Muscle of back (tissue), 11 donors: ENCODE results near the gene ARGLU1. TPM values are rescaled to one million over a fixed set of nuclear protein-coding genes. Genes with fewer than 3 reads are reported as not detected.

Experiments
- DNase-seq, 3 donors: peaks; one replicate each; pipeline versions ENCODE4 v3.0.0 to v3.0.0-alpha.2; 2013
- polyA plus RNA-seq, 10 donors: library from polyadenylated mRNA; unstranded; fragments of 120-200 nt; gene quantifications; one replicate each; pipeline ENCODE4 v1.2.1, GENCODE V29; 2013; ENCODE audit not compliant: insufficient read length in 10 of 10

The ARGLU1 gene
- polyA plus RNA-seq, 10 donors: 103 to 168 (median 132) TPM

- no peak for DNase-seq
Measured at GRCh38 chr13:106589716-106590115, 21.8 kb upstream of the ARGLU1 start.

DNA sequence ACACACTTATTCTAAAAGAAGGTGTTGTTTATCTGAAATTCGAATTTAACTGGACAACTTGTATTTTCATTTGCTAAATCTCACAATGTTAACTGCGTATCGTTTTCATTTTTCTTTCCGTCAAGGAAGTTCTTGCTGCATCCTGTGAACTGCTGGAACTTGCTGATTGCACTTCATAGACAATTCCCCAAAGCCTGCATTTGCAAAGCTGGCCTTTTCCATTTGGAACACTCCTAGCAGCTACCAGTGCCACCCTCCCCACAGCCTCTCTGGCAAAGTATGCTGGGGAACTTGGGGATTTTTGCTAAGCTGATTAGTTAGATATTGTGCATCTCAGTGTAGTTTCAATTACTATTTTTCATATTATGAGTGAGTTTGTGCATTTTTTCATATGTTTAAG lies 20.4 kb upstream of the ARGLU1 start:
- no peak for DNase-seq

DNA sequence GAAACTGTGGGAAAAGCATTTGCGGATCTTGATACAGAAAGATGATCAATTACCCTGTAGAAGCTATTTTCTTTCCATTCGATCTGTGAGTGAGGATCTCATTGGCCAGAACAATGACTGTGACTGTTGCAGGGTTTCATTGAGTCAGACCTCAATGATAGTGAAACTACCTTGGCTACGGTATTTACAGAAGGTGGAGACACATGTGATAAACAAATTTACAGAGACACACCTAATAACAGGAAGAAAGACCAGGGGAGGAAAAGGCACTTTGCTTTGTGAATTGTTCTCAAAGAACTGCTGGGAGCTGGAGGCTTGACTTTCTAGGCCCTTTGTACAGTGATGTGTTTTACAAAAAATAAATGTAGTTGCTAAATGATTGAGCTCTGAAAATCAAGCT lies 19.9 kb upstream of the ARGLU1 start:
- DNase-seq: no peak

- DNase-seq: no peak
Measured at GRCh38 chr13:106586648-106587166, 18.8 kb upstream of the ARGLU1 start.

DNA sequence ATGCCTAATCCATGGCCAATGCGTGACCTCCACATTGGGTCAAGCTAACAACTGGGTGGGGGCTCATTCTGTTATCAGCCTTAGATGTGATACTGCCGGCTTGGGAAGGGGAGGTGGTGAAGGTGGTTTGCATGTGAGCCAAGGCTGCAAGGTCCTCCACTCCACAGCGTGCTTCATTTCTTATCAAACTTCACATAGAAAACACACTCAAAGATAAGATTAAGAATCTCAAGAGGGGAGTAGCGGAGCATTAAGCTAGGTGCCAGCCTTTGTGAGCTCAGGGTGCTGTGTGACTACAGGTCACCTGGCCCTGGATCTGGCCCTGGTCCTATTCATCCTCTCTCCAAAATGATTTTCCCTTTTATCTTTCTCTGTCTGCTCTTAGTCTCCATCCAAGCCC lies 13.3 kb upstream of the ARGLU1 start:
- DNase-seq: no peak

GRCh38 chr13:106575896-106576295 lies 8.0 kb upstream of the ARGLU1 start:
- DNase-seq: no peak

GRCh38 chr13:106573868-106574267 lies 5.9 kb upstream of the ARGLU1 start:
- DNase-seq: peak in 2 of 3 donors; percentile 66 to 69

DNA sequence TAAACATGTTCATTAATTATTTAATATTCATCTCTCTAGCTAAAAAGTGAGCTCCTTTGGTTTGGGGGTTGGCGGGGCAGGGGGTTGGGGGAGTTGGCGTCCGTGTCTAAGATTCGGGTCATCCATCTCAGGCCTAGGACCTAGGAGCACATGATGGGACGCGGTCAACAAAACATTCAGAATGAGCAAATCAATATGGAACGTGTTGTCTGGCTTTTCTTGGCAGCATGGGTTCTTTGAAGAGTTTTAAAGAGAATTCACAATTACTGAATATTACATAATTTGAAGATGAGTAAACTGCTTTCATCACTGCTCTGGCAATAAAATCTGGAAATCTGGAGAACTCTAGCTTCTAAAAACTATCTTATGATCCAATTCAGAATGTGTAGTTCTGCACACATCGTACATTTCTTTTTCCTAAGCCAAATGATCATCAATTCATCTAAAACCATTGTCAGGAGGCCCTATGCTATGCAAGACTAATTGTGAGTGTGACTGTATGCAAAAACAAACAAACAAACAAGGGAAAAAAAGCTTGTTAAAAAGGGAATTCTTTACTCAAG lies 5.4 kb upstream of the ARGLU1 start:
- DNase-seq: peak in 1 of 3 donors; percentile 59

DNA sequence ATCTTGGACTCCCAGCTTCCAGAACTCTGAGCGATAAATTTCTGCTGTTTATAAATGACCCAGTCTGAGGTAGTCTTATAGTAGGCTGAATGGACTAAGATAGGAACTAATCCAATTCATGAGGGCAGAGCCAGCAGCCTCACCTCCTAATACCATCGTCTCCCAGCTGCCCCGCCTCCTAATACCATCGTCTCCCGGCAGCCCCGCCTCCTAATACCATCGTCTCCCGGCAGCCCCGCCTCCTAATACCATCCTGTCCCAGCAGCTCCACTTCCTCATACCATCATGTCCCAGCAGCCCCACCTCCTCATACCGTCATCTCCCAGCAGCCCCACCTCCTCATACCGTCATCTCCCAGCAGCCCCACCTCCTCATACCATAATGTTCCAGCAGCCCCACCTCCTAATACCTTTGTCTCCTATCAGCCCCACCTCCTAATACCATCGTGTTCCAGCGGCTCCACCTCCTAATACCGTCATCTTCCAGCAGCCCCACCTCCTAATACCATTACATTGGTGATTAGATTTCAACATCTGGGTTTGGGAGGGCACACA lies 2.4 kb upstream of the ARGLU1 start:
- DNase-seq: peak in 1 of 3 donors; percentile 34

GRCh38 chr13:106569233-106570095 lies 1.5 kb upstream of the ARGLU1 start:
- no peak for DNase-seq

DNA sequence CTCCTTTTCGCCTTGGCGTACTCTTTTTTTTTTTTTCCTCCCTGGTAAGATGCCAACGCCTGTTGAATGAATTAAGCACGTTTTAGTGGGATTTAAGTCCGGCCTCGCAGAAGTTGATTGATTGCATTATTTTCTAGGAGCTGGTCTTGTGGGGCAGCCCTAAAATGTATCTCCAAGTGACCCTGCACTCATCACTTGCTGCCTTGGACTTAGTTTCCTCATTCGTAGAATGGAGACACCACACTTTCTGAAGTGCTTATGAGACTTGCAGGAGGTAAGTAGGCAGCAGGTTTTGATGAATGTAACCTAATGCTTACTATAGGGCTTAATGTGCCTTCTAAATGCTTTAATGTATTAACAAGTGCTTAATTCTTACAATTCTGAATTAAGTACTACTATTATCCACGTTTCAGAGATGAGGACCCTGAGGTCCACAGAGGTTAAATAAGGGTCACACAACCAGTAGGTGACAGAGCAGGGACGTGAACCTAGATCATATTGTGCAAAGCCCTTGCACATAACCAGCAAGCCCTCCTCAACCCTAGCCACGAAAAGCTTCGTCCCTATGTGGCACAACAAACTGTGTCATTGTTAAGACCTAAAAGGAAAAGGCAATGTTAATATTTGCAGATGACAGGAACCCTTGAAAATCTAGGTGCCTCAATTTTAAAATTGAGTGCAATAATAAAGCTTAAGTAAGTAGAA lies 514 bp upstream of the ARGLU1 start:
- no peak for DNase-seq

- peak; percentile 57 to 88 (median 78) for DNase-seq
Measured at GRCh38 chr13:106566641-106567473, 1.1 kb downstream of the ARGLU1 start.

DNA sequence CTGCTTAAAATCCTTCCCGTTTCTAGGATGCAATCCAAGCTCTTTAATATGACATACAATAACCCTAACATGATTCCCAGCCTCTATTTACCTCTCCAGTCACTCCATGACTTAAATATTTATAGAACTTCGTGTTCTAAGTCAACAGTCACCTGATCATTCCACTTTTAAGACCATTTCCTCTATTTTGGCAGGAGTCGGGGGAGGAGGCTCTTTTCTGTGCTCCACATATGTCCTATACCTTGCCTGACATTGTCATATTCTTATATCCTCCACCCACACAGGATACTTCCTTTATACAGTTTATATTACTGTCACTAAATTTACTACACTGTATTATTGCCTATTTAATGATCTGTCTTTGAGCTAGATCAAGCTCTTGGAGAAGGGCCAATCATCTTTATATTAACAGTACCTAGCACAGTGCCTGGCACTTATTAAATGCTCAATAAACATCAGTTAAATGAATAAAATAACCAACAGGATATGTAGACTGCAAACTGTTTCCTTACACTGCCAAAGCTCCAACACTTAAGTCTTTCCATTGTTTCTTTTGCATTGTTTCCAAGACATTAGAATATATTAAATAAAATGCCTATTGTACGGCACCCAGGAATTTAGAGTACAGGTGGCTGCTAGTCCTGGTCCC lies 2.7 kb downstream of the ARGLU1 start:
- DNase-seq: no peak

DNA sequence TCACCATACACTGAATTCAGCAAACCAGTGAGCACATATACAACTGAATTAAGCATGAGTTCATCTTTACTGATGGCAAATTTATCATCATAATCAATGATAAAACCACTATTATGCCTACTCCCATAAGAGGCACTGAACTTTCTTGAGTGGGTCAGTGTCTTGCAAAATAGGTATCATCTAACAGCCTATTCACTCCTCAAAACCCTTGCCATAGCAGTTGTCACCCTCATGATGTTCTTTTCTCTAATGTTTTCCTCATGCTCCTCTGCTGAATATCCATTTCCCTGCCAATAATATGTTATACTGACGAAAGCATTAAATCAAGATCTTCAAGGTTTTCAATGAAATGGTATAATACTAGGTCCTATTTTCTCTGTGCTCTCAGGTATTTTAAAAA lies 5.6 kb downstream of the ARGLU1 start:
- no peak for DNase-seq

DNA sequence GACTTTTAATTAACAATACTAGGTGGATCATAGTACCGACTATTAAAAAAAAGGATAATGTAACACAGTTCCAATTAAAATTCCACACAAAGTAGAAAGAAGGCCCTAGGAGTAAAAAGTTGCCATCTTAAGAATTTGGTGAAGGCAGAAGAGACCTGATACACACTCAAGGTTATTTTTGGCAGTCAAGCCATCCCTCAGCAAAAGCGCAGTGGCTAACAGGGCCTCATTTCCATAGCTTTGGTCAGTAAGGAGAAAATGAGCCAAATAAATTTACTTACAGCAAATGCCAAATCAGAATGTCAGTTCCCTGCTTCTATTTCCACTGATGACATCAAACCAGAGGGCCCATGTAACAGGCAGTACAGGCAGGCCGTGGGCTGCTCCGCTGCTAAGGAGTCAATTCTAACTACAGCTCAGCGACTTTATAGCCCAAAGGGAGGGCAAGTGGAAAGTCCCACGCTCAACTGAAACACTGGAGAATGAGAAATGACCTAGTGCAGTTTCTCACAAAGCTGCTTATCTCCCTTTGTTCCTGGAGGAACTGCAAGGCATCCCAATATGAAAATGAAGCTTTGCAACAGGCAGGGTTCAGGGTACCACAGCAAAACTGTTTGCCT lies 6.3 kb downstream of the ARGLU1 start:
- no peak for DNase-seq

- DNase-seq: no peak
Measured at GRCh38 chr13:106560821-106561220, 7.1 kb downstream of the ARGLU1 start.

- DNase-seq: no peak
Measured at GRCh38 chr13:106558527-106558926, 9.4 kb downstream of the ARGLU1 start.

- DNase-seq: no peak
Measured at GRCh38 chr13:106555631-106556328, 12.2 kb downstream of the ARGLU1 start.

DNA sequence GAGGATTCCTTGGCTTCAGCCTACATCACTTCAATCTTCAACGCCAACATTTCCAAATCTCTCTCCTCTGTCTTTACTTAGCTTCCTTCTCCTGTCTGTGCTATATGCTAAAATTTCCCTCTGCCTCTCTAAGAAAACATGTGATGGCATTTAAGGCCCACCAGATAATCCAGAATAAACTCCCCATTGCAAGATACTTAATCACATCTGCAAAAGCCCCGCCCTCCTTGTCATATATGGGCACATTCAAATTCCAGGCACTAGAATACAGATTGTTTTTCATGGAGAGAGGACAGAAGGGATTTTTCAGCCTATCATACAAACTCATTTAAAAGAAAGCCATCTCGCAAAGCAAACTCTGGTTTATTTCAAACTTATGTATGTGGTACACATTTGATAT lies 16.2 kb downstream of the ARGLU1 start:
- no peak for DNase-seq

DNA sequence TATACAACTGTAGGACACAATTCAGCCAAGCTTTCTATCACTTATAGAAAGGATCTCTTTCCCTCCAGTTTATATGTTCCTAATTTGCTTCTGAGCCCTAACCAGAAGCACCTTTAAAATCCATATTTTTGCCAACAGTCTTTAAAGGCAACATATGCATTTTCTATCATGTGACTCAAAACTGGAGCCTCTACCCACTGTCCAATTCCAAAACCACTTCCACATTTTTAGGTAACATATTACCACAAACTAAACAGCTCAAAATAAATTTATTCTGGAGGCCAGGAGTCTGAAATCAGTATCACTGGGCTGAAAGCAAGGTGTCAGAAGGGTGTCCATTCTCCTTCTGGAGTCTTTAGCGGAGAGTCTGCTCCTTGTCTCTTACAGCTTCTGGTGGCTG lies 16.6 kb downstream of the ARGLU1 start:
- no peak for DNase-seq
